K562 (cell line): Measurements from ENCODE around the gene ATP9B. TPM values are rescaled to one million over a fixed set of nuclear protein-coding genes. Genes with fewer than 3 reads are reported as not detected.

Experiments used
- ATAC-seq: fragments of 200-7000 bp; cut with Tn5 transposase; 3 replicates; pipeline ENCODE4 v1.9.1; 2020; ENCODE audit warnings: moderate library complexity
- BruUV-seq: library from RNA; stranded (reverse); fragments of 400-500 nt; replicated peaks from 2 replicates; lab custom pipeline; 2021; lab: Mats Ljungman, UMichigan
- CTCF ChIA-PET: fragments of 300-600 bp; formaldehyde crosslinking; extraction: SDS; loops from one replicate; lab custom pipeline; 2021; ENCODE audit warnings: low intra/inter-chr PET ratio; lab: Yijun Ruan, JAX
- POLR2A ChIA-PET: fragments of 300-600, 350-650 bp; sonication (Branson Sonifier 250); formaldehyde crosslinking; extraction: SDS; loops from one replicate; lab custom pipeline; 2021; ENCODE audit warnings: antibody characterized with exemption, inconsistent platforms; lab: Yijun Ruan, JAX
- DNase-seq, 4 experiments: peaks; one replicate each; pipeline versions ENCODE4 v3.0.0 to v3.0.0-alpha.2; 2011 to 2018; ENCODE audit warnings: low spot score in 3 of 4, mixed read lengths in 3 of 4; ENCODE audit errors: extremely low read depth in 1 of 4
- FAIRE-seq: peaks from 2 replicates; lab custom pipeline; 2011; peaks lifted over from hg19 to GRCh38; lab: Jason Lieb, UNC
- H2AFZ ChIP-seq: 2 replicates; pipeline ENCODE4 v1.6.0; 2011; ENCODE audit warnings: low read depth, low read length, control low read depth, inconsistent platforms
- H3K27ac ChIP-seq: fragments of 200-600 bp; 3 replicates; pipeline ENCODE4 v1.8.0; 2011; ENCODE audit warnings: low read depth, mild to moderate bottlenecking, control low read depth, inconsistent platforms, low read length, moderate library complexity, mixed read lengths; ENCODE audit errors: extremely low read depth
- H3K27me3 ChIP-seq, 2 experiments: fragments of 300-600 bp in 1 of 2; 2 replicates in 1 of 2; 3 replicates in 1 of 2; pipeline versions ENCODE4 v1.6.0 to v1.8.0; 2011; ENCODE audit warnings: inconsistent platforms in 2 of 2, low read length in 2 of 2, mild to moderate bottlenecking in 1 of 2, mixed read lengths in 1 of 2, moderate library complexity in 1 of 2; ENCODE audit not compliant: control insufficient read depth in 2 of 2, insufficient read depth in 2 of 2
- H3K36me3 ChIP-seq: fragments of 300-600 bp; 3 replicates; pipeline ENCODE4 v1.8.0; 2011; ENCODE audit warnings: mild to moderate bottlenecking, low read length, inconsistent platforms; ENCODE audit not compliant: control insufficient read depth, insufficient read depth
- H3K4me1 ChIP-seq, 2 experiments: fragments of 200-600 bp in 1 of 2; replicated peaks in 1 of 2; 2 replicates in 1 of 2; 3 replicates in 1 of 2; pipeline versions ENCODE4 v1.5.1 to v1.8.0; 2011; ENCODE audit warnings: inconsistent platforms in 2 of 2, low read length in 2 of 2, mild to moderate bottlenecking in 1 of 2, mixed read lengths in 1 of 2, moderate library complexity in 1 of 2; ENCODE audit not compliant: control insufficient read depth in 2 of 2, insufficient read depth in 2 of 2
- H3K4me2 ChIP-seq: 2 replicates; pipeline ENCODE4 v1.6.1; 2011; ENCODE audit warnings: low read length, control low read depth, inconsistent platforms, mixed read lengths; ENCODE audit not compliant: insufficient read depth
- H3K4me3 ChIP-seq: fragments of 200-600 bp; sonication (generic), shearing (Covaris generic); 2 replicates; pipeline ENCODE4 v1.5.1; 2016; ENCODE audit warnings: control low read depth, inconsistent platforms
- H3K79me2 ChIP-seq: fragments of 200-600 bp; 3 replicates; pipeline ENCODE4 v1.8.0; 2011; ENCODE audit warnings: low read length, inconsistent platforms; ENCODE audit not compliant: control insufficient read depth, insufficient read depth
- H3K9ac ChIP-seq, 2 experiments: 2 replicates each; pipeline versions ENCODE4 v1.6.0 to v1.6.1; 2011; ENCODE audit warnings: low read depth in 2 of 2, low read length in 2 of 2, control low read depth in 1 of 2, inconsistent platforms in 1 of 2, mild to moderate bottlenecking in 1 of 2, mixed read lengths in 1 of 2; ENCODE audit not compliant: insufficient read depth in 1 of 2
- H3K9me1 ChIP-seq: one replicate; pipeline ENCODE4 v1.6.0; 2011; ENCODE audit warnings: inconsistent platforms, mild to moderate bottlenecking, low read length, moderate library complexity; ENCODE audit not compliant: control insufficient read depth, insufficient read depth
- H3K9me3 ChIP-seq: replicated peaks from 2 replicates; pipeline ENCODE4 v1.5.1; 2011; ENCODE audit warnings: low read depth, low read length, inconsistent platforms; ENCODE audit not compliant: control insufficient read depth, insufficient read depth
- H4K20me1 ChIP-seq: replicated peaks from 2 replicates; pipeline ENCODE4 v1.6.1; 2011; ENCODE audit warnings: low read length, inconsistent platforms, mixed read lengths; ENCODE audit not compliant: control insufficient read depth, insufficient read depth
- CREBBP ChIP-seq: IDR thresholded peaks from one replicate; pipeline ENCODE4 v1.6.1; 2012; ENCODE audit warnings: low read depth, mild to moderate bottlenecking, control low read depth, inconsistent platforms, low read length
- DPF2 ChIP-seq: fragments of 450-650 bp; IDR thresholded peaks from 2 replicates; pipeline ENCODE4 v1.6.1; 2016
- E2F1 ChIP-seq: sonication (generic); formaldehyde crosslinking; IDR thresholded peaks from 2 replicates; pipeline ENCODE4 v1.8.1; 2023; ENCODE audit warnings: mild to moderate bottlenecking, missing genetic modification reagents, moderate library complexity
- ETS2 ChIP-seq: IDR thresholded peaks from 2 replicates; pipeline ENCODE4 v1.6.1; 2016; ENCODE audit warnings: borderline replicate concordance, missing genetic modification characterization, mild to moderate bottlenecking, moderate library complexity, missing compliant biosample characterization; ENCODE audit not compliant: poor library complexity, severe bottlenecking
- FOXA1 ChIP-seq: fragments of 450-650 bp; IDR thresholded peaks from 2 replicates; pipeline ENCODE4 v1.6.1; 2016; ENCODE audit warnings: mild to moderate bottlenecking, borderline replicate concordance
- HMGN3 ChIP-seq: IDR thresholded peaks from 2 replicates; pipeline ENCODE4 v1.6.1; 2011; ENCODE audit warnings: borderline replicate concordance, low read depth, mild to moderate bottlenecking, mixed read lengths, low read length; ENCODE audit not compliant: insufficient read length; ENCODE audit errors: extremely low read depth
- L3MBTL2 ChIP-seq: fragments of 450-650 bp; IDR thresholded peaks from 2 replicates; pipeline ENCODE4 v1.6.1; 2016; ENCODE audit warnings: mild to moderate bottlenecking, moderate library complexity
- MBD2 ChIP-seq: sonication (generic); IDR thresholded peaks from 2 replicates; pipeline ENCODE4 v1.6.1; 2016; ENCODE audit warnings: low read depth, borderline replicate concordance
- MTA1 ChIP-seq: fragments of 450-650 bp; IDR thresholded peaks from 2 replicates; pipeline ENCODE4 v1.6.1; 2017; ENCODE audit warnings: borderline replicate concordance
- MYBL2 ChIP-seq, 2 experiments: fragments of 450-650 bp in 1 of 2; sonication (generic) in 1 of 2; formaldehyde crosslinking in 1 of 2; IDR thresholded peaks; 2 replicates each; pipeline versions ENCODE4 v1.6.1 to v1.8.1; 2017 to 2022; ENCODE audit warnings: borderline replicate concordance in 1 of 2, inconsistent platforms in 1 of 2, low read depth in 1 of 2, mild to moderate bottlenecking in 1 of 2, missing genetic modification reagents in 1 of 2, moderate library complexity in 1 of 2
- NFIX ChIP-seq: fragments of 250-450 bp; sonication (Bioruptor Pico); IDR thresholded peaks from 2 replicates; pipeline ENCODE4 v1.4.0; 2020; ENCODE audit warnings: low read depth, mild to moderate bottlenecking, moderate library complexity
- PHF8 ChIP-seq: fragments of 200-600 bp; sonication (generic); IDR thresholded peaks from 2 replicates; pipeline ENCODE4 v1.6.1; 2012; ENCODE audit warnings: mixed run types, mild to moderate bottlenecking, inconsistent platforms, low read length, moderate library complexity, borderline replicate concordance
- RNF219 ChIP-seq: fragments of 250-450 bp; sonication (Bioruptor Pico); IDR thresholded peaks from 2 replicates; pipeline ENCODE4 v1.5.0; 2022; ENCODE audit warnings: mild to moderate bottlenecking
- SIRT6 ChIP-seq: IDR thresholded peaks from one replicate; pipeline ENCODE4 v1.6.1; 2012; ENCODE audit warnings: low read depth, mild to moderate bottlenecking, control low read depth, inconsistent platforms, low read length, moderate library complexity
- TCF15 ChIP-seq: fragments of 250-450 bp; sonication (Bioruptor Pico); IDR thresholded peaks from 2 replicates; pipeline ENCODE4 v1.8.0; 2022; ENCODE audit warnings: moderate library complexity, mild to moderate bottlenecking, inconsistent platforms
- XRCC4 ChIP-seq: IDR thresholded peaks from one replicate; pipeline ENCODE4 v1.6.1; 2011; ENCODE audit not compliant: insufficient read depth, insufficient read length; ENCODE audit errors: extremely low read depth
- ZNF239 ChIP-seq: fragments of 250-450 bp; sonication (Bioruptor Pico); IDR thresholded peaks from 2 replicates; pipeline ENCODE4 v1.4.0; 2020; ENCODE audit warnings: mild to moderate bottlenecking
- ZNF347 ChIP-seq: fragments of 450-650 bp; formaldehyde crosslinking; IDR thresholded peaks from 2 replicates; pipeline ENCODE4 v1.4.0; 2020; ENCODE audit warnings: low read depth, mild to moderate bottlenecking, moderate library complexity
- ZNF589 ChIP-seq: fragments of 200-800 bp; sonication (Bioruptor generic); IDR thresholded peaks from 2 replicates; pipeline ENCODE4 v1.6.1; 2016; ENCODE audit warnings: low read depth, missing genetic modification characterization, missing compliant biosample characterization
- WGBS: fragments of 100-300 bp; shearing (Covaris generic); methylation state at CpG from one replicate; pipeline ENCODE4 v1.1.6; 2016; ENCODE audit warnings: low coverage, mixed read lengths; ENCODE audit not compliant: insufficient coverage; ENCODE audit errors: missing lambda C conversion rate; 5-methylcytosine and 5-hydroxymethylcytosine counted together
- in situ Hi-C: fragments of 300-500 bp; cut with MboI; formaldehyde crosslinking; loops from 4 replicates; pipeline ENCODE4 v1.15.0; 2018; ENCODE audit warnings: inconsistent platforms, mixed read lengths
- intact Hi-C: fragments of 100-400 bp; cut with micrococcal nuclease; formaldehyde crosslinking; loops from 2 replicates; pipeline ENCODE4 v1.14.2; 2022
- polyA plus RNA-seq, 8 experiments: library from polyadenylated mRNA; depleted of rRNA in 4 of 8; stranded (reverse) in 5 of 8; unstranded in 3 of 8; fragments of >200 nt; fragmentation: Nextera tagmentation in 2 of 8; fragmentation: Illumina TruSeq in 1 of 8; extraction: Ambion mirVana in 2 of 8; extraction: Trizol in 1 of 8; gene quantifications; 2 replicates each; pipeline versions ENCODE4 v1.2.1 to v1.2.3, GENCODE V29; 2011 to 2014; ENCODE audit warnings: inconsistent platforms in 1 of 8, missing spikeins in 1 of 8
- total RNA-seq, 7 experiments: library from RNA; depleted of rRNA in 6 of 7; stranded (reverse); fragments of >200 nt in 6 of 7; fragmentation: Illumina TruSeq in 2 of 7; extraction: Trizol in 2 of 7; gene quantifications; 2 replicates each; pipeline versions ENCODE4 v1.2.1 to v1.2.3, GENCODE V29; 2011 to 2021; ENCODE audit warnings: low replicate concordance in 1 of 7

Gene ATP9B
- total and polyA plus RNA-seq, 9 of the 15 experiments (the other 6 are each of a cell fraction or from before 2014, with no cell fraction given): 0.66 to 13.2 (median 7.9) TPM

- Histone ChIP-seq H3K36me3 (no peaks in the 10 kb centered on the region), H3K79me2 (no peaks in the 10 kb centered on the region), H3K4me3 (no peak overlapping the region), H3K9ac (no peak overlapping the region), H2AFZ (no peak overlapping the region), H4K20me1 (no peaks in the 10 kb centered on the region), H3K9me3 (no peaks in the 10 kb centered on the region), H3K27ac (no peak overlapping the region), H3K27me3 (no peaks in the 10 kb centered on the region), H3K4me2 (no peak overlapping the region), H3K4me1 (no peaks in the 10 kb centered on the region; a peak in 1 of 5 replicates), H3K9me1 (no peaks in the 10 kb centered on the region)
- FAIRE-seq: no peak
- CTCF ChIA-PET: no interaction called here
- in situ Hi-C loops (no loop called here), intact Hi-C loops (no loop called here)
- ATAC-seq: no peak
- DNase-seq: no peak
- TF ChIP-seq NFIX (CRISPR knock-in tag): no peak
- no peak for TF ChIP-seq PHF8
- no peak for TF ChIP-seq XRCC4
- TF ChIP-seq L3MBTL2: no peak
- TF ChIP-seq E2F1 (CRISPR knock-in tag): no peak
- no peak for TF ChIP-seq HMGN3
- TF ChIP-seq MBD2: no peak
- no peak for TF ChIP-seq SIRT6
- no peak for TF ChIP-seq RNF219 (CRISPR knock-in tag)
- TF ChIP-seq DPF2: no peak
- no peak for TF ChIP-seq ZNF589 (CRISPR knock-in tag)
- TF ChIP-seq ETS2 (tag): no peak
- TF ChIP-seq MYBL2 (IDR thresholded peaks at IDR 0.05; ENCODE audit: low read depth): no peak
- TF ChIP-seq MYBL2 (CRISPR knock-in tag; IDR thresholded peaks at IDR 0.05; ENCODE audit: borderline replicate concordance): no peak
- no peak for TF ChIP-seq FOXA1
- no peak for TF ChIP-seq ZNF347 (CRISPR knock-in tag)
- TF ChIP-seq CREBBP: no peak
- TF ChIP-seq MTA1: no peak
- TF ChIP-seq TCF15 (CRISPR knock-in tag): no peak
- no peak for TF ChIP-seq ZNF239 (CRISPR knock-in tag)
- BruUV-seq: no TSS peak
- POLR2A ChIA-PET: no interaction called here
- 75% methylated on average over 4 of the region's 6 CpGs for WGBS
Observed at GRCh38 chr18:79229431-79229830, 160.2 kb downstream of the ATP9B start.
